ENCODE results near the gene MACROD2. TPM values are rescaled to one million over a fixed set of nuclear protein-coding genes. Genes with fewer than 3 reads are reported as not detected.

Gene MACROD2
- total RNA-seq, 1 experiment from 2014 or later: 1.4 TPM

DNA sequence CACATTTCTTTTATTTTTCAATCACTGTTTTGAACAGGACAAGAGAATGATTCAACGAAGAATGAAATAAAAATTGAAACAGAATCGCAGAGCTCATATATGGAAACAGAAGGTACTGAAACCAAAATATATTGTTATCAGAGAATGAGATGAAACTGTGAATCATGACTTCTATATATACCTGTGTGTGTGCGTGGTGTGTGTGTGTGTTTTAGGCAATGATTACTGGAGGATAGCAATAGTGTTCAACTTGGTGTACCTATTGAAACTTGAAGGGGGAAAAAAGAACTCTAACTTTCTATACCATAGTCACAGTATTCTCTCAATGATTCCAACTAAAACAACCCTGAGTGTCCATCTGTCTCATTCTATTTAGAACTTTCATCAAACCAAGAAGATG is 1991.4 kb downstream of the MACROD2 start:
- Histone ChIP-seq H3K36me3 (ENCODE audit: insufficient read depth, low read length, poor library complexity, severe bottlenecking) (no peaks in the 10 kb centered on the region), H3K27ac (ENCODE audit: low read depth, low read length, poor library complexity, severe bottlenecking) (no peak overlapping the region), H3K9me3 (ENCODE audit: low read depth, low read length, poor library complexity, severe bottlenecking) (peaks cover 12% of the 10 kb centered on the region), H3K4me3 (ENCODE audit: low read depth, low read length, poor library complexity, severe bottlenecking) (no peak overlapping the region), H3K27me3 (replicated peaks; ENCODE audit: insufficient read depth, low read depth, low read length, poor library complexity) (no peaks in the 10 kb centered on the region), H3K4me1 (ENCODE audit: insufficient read depth, low read length, poor library complexity, severe bottlenecking) (no peaks in the 10 kb centered on the region)
- ChIA-PET CTCF (no interaction called here), POLR2A (ENCODE audit: low non-redundant PET) (no interaction called here)
- TF ChIP-seq, protein P1, sequence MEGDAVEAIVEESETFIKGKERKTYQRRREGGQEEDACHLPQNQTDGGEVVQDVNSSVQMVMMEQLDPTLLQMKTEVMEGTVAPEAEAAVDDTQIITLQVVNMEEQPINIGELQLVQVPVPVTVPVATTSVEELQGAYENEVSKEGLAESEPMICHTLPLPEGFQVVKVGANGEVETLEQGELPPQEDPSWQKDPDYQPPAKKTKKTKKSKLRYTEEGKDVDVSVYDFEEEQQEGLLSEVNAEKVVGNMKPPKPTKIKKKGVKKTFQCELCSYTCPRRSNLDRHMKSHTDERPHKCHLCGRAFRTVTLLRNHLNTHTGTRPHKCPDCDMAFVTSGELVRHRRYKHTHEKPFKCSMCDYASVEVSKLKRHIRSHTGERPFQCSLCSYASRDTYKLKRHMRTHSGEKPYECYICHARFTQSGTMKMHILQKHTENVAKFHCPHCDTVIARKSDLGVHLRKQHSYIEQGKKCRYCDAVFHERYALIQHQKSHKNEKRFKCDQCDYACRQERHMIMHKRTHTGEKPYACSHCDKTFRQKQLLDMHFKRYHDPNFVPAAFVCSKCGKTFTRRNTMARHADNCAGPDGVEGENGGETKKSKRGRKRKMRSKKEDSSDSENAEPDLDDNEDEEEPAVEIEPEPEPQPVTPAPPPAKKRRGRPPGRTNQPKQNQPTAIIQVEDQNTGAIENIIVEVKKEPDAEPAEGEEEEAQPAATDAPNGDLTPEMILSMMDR (conservative IDR thresholded peaks at IDR 0.05; ENCODE audit: low read depth, low read length): no peak
- no peak for TF ChIP-seq EZH2 (IDR thresholded peaks at IDR 0.05; ENCODE audit: borderline replicate concordance, low read depth, low read length, poor library complexity, severe bottlenecking)
- DNase-seq (ENCODE audit: low spot score): no peak
- intact Hi-C loops (cut with micrococcal nuclease; ENCODE audit: unreplicated experiment): no loop called here
- BruUV-seq (replicated peaks): no TSS peak

DNA sequence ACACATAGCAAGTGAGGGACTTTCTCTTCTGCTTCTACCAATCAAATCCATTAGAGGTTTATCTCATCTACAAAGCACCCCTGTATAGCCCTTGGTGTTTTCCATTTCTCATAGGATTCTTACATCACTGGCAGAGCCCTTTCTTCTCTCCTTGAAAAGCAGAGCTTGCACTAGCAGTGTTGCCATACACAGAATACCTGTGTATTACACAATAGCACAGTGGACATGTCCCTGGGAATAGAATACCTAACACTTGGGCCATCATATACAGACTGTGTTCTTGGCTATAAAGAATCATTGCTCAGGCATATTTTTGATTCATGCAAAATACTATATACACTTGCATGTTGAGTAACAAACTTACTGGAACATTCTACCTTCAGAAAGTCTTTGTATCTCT is 1996.0 kb downstream of the MACROD2 start:
- Histone ChIP-seq H3K27me3 (replicated peaks; ENCODE audit: insufficient read depth, low read depth, low read length, poor library complexity) (no peaks in the 10 kb centered on the region), H3K27ac (ENCODE audit: low read depth, low read length, poor library complexity, severe bottlenecking) (no peak overlapping the region), H3K4me1 (ENCODE audit: insufficient read depth, low read length, poor library complexity, severe bottlenecking) (no peaks in the 10 kb centered on the region), H3K4me3 (ENCODE audit: low read depth, low read length, poor library complexity, severe bottlenecking) (no peak overlapping the region), H3K9me3 (ENCODE audit: low read depth, low read length, poor library complexity, severe bottlenecking) (peaks cover 24% of the 10 kb centered on the region), H3K36me3 (ENCODE audit: insufficient read depth, low read length, poor library complexity, severe bottlenecking) (no peaks in the 10 kb centered on the region)
- ChIA-PET CTCF (no interaction called here), POLR2A (ENCODE audit: low non-redundant PET) (no interaction called here)
- BruUV-seq (replicated peaks): no TSS peak
- intact Hi-C loops (cut with micrococcal nuclease; ENCODE audit: unreplicated experiment): no loop called here
- DNase-seq (ENCODE audit: low spot score): no peak
- TF ChIP-seq EZH2 (IDR thresholded peaks at IDR 0.05; ENCODE audit: borderline replicate concordance, low read depth, low read length, poor library complexity, severe bottlenecking): no peak
- TF ChIP-seq, protein P1 (conservative IDR thresholded peaks at IDR 0.05; ENCODE audit: low read depth, low read length): no peak

DNA sequence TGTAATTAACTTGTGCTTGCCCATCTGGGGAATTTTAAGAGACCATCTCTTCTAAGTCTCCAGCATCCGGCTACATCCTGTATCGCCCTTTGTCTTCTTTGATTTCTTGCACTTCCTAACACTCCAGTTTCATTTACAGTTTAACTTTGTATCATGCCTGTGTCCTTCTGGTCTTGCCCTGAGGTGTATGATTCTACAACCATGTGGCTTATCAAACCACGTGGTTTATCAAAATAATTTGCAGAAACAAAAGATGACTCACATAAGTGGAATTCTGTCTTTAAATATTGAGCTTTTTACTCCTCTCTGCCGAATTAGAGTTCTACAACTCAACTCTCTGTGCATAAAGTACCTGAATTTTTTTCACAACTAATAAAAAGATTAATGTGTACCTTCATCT is 1997.2 kb downstream of the MACROD2 start:
- POLR2A ChIA-PET (ENCODE audit: low non-redundant PET): no interaction called here
- intact Hi-C loops (cut with micrococcal nuclease; ENCODE audit: unreplicated experiment): no loop called here
- H3K27me3 ChIP-seq (replicated peaks; ENCODE audit: insufficient read depth, low read depth, low read length, poor library complexity): no peaks in the 10 kb centered on the region
- no peak for DNase-seq (ENCODE audit: low spot score)
- no peak overlapping the region for H3K4me3 ChIP-seq (ENCODE audit: low read depth, low read length, poor library complexity, severe bottlenecking)
- H3K27ac ChIP-seq (ENCODE audit: low read depth, low read length, poor library complexity, severe bottlenecking): no peak overlapping the region
- CTCF ChIA-PET: no interaction called here
- no peak for TF ChIP-seq EZH2 (IDR thresholded peaks at IDR 0.05; ENCODE audit: borderline replicate concordance, low read depth, low read length, poor library complexity, severe bottlenecking)
- TF ChIP-seq, protein P1 (conservative IDR thresholded peaks at IDR 0.05; ENCODE audit: low read depth, low read length): no peak
- no peaks in the 10 kb centered on the region for H3K4me1 ChIP-seq (ENCODE audit: insufficient read depth, low read length, poor library complexity, severe bottlenecking)
- no peaks in the 10 kb centered on the region for H3K36me3 ChIP-seq (ENCODE audit: insufficient read depth, low read length, poor library complexity, severe bottlenecking)
- peaks cover 30% of the 10 kb centered on the region for H3K9me3 ChIP-seq (ENCODE audit: low read depth, low read length, poor library complexity, severe bottlenecking)
- BruUV-seq (replicated peaks): no TSS peak
